SK-MEL-5 (cell line): Measurements from ENCODE around the gene FOSL2. TPM values are rescaled to one million over a fixed set of nuclear protein-coding genes. Genes with fewer than 3 reads are reported as not detected.
A peak's percentile ranks its signal among the peaks of the same experiment; 100 is the strongest.

Experiments used
- DNase-seq: peaks from one replicate; pipeline ENCODE4 v3.0.0-alpha.2; 2016; ENCODE audit warnings: low read depth, low spot score
- in situ Hi-C: cut with HindIII; loops from 2 replicates; pipeline ENCODE4 v1.10.0; 2016; ENCODE audit warnings: low sequenced_read_pairs, high pct_unique_total_duplicates, low pct_unique_long_range_greater_than_20kb
- total RNA-seq: library from RNA; depleted of rRNA; stranded (reverse); fragments of >200 nt; shearing (Covaris generic); gene quantifications from 2 replicates; pipeline ENCODE4 v1.2.3, GENCODE V29; 2014

Gene FOSL2
- total RNA-seq, 1 experiment from 2014 or later, result 16.8 TPM

- in situ Hi-C loops, result no loop called here
- DNase-seq, result no peak
Measured at GRCh38 chr2:28382755-28383154, 9.9 kb upstream of the FOSL2 start.

- no peak for DNase-seq
- in situ Hi-C loops, result no loop called here
Measured at GRCh38 chr2:28387082-28387960, 5.3 kb upstream of the FOSL2 start.

GRCh38 chr2:28389399-28390240, 3.0 kb upstream of the FOSL2 start:
- no peak for DNase-seq
- in situ Hi-C loops, result no loop called here

GRCh38 chr2:28390241-28390745, 2.4 kb upstream of the FOSL2 start:
- in situ Hi-C loops, result no loop called here

GRCh38 chr2:28390746-28391563, 1.7 kb upstream of the FOSL2 start:
- in situ Hi-C loops, result no loop called here
- DNase-seq, result peak; percentile 59

More at GRCh38 chr2:28390241-28390745, 2.4 kb upstream of the FOSL2 start:
- peak; percentile 69 for DNase-seq

GRCh38 chr2:28391564-28392296, 928 bp upstream of the FOSL2 start:
- DNase-seq, result peak; percentile 70
- in situ Hi-C loops, result no loop called here

- in situ Hi-C loops, result no loop called here
- DNase-seq, result peak; percentile 46
Measured at GRCh38 chr2:28393114-28393836, 617 bp downstream of the FOSL2 start.

- no peak for DNase-seq
- in situ Hi-C loops, result no loop called here
Measured at GRCh38 chr2:28394331-28394877, 1.7 kb downstream of the FOSL2 start.

- in situ Hi-C loops, result no loop called here
- DNase-seq, result no peak
Measured at GRCh38 chr2:28394997-28395333, 2.3 kb downstream of the FOSL2 start.

- in situ Hi-C loops, result no loop called here
- DNase-seq, result peak; percentile 27
Measured at GRCh38 chr2:28395334-28396061, 2.8 kb downstream of the FOSL2 start.

- DNase-seq, result no peak
- in situ Hi-C loops, result no loop called here
Measured at GRCh38 chr2:28397043-28397381, 4.4 kb downstream of the FOSL2 start.

GRCh38 chr2:28398101-28398834, 5.6 kb downstream of the FOSL2 start:
- in situ Hi-C loops, result no loop called here
- no peak for DNase-seq

- in situ Hi-C loops, result no loop called here
- DNase-seq, result no peak
Measured at GRCh38 chr2:28399289-28399688, 6.6 kb downstream of the FOSL2 start.

- DNase-seq, result no peak
- in situ Hi-C loops, result no loop called here
Measured at GRCh38 chr2:28399956-28400355, 7.3 kb downstream of the FOSL2 start.

- in situ Hi-C loops, result no loop called here
- DNase-seq, result peak; percentile 36
Measured at GRCh38 chr2:28400419-28400818, 7.8 kb downstream of the FOSL2 start.
